NCI-H526 (cell line): ENCODE measurements around the gene TXNDC11.

Experiments
- DNase-seq, 2 experiments: peaks; one replicate each; lab custom pipeline; 2025; lab: John Stamatoyannopoulos, UW

TXNDC11 gene

GRCh38 chr16:11691235-11691634 lies 51.4 kb downstream of the TXNDC11 start:
- DNase-seq: no peak

DNA sequence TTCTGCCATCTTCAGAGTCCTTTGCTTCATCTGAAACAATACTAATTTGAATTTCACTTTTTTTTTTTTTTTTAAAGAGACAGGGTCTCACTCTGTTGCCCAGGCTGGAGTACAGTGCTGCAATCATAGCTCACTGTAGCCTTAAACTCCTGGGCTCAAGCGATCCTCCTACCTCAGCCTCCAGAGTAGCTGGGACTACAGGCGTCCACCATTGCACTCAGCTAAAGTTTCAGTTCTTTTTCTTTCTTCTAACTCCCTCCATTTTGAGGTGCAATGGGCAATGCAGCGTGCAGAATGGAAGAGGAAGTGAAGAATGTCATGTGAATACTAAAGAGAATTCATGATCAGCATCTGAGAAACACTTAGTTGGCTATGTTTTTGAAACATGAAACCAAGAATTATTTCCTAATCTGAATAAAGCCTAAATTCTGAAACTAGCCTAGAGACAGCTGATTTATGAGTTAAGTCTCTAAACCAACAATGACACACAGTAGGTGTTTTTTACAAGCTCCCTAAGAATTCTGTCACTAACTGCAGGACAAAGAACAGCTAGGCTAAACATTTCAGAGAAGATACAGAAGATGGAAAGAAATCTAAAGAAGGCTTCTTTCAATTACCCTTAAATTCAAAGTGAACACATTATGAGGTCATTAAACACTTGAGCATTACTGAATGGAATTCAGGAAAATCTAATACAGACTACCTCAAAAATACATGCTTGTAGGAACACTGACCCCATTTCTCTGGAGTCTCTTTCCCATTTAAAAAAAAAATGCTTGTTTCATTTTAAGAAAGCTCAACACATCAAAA lies 53.4 kb downstream of the TXNDC11 start:
- DNase-seq: no peak

- no peak for DNase-seq
Observed at GRCh38 chr16:11688520-11688886, 54.2 kb downstream of the TXNDC11 start.

DNA sequence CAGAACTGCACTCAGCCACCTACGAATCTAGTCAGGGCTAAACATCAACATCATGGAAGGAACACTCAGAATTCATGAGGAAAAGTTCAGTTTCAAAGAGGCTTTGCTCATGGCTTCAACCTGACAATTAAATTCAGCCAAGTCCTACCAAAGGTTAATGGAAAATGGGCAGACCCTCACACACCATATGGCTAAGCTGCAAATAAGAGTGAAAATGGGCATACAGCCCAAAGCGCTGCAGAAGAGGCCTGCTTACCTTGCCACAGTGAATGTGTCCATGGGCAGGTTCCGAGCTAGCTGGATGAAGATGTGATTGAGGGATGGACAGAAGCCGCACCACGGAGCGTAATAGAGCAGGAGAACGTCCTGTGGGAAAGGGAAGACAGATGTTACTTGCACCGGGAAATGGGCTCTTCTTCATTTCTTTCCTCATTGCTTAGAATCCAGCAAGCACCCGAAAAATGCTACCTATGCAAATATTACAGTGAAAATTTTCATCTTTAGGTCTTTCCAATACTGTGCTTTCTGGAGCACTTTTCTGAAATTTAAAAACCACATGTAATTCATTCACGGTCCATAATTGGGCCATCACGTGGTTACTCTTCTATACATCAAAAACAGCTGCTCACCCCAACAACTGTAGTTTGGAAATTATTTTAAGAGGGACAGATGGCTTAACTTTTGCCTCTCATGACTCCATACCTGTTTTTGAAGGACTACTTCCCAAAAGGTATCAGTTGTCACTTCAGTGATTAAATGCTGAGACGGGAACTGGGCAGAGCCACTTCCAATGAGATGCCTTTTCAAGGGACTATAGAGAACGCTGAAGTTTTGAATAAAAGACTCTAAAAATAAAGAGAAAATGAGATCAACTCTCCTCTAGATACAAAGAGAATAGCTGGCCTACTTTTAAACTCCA lies 54.8 kb downstream of the TXNDC11 start:
- DNase-seq: no peak

- no peak for DNase-seq
Observed at GRCh38 chr16:11686713-11687380, 55.8 kb downstream of the TXNDC11 start.

DNA sequence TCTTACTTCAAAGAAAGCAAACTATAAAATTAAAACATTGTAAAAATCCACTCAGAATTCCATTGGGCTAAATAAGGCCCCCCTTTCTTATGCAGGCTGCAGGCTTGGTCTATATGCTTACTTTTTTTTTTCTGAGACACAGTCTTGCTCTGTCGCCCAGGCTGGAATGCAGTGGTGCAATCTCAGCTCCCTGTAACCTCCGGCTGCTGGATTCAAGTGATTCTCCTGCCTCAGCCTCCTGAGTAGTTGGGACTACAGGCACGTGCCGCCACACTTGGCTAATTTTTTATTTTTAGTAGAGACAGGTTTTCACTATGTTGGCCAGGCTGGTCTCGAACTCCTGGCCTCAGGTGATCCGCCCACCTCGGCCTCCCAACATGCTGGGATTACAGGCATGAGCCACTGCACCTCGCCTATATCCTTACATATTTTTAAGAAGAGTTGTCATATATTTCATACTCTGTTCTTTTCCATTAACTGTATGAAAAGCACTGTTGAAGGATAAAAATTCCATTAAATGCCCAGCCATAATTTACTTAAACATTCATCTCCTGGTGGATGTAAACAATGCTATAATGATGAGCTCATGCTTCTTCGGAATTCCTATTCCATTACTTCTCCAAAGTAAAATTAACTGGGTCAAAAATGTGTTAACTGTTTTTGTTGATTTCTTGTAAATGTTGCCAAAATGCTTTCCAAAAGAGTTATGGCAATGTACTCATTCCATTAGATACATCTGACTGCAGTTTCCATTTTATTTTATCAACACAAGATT lies 56.6 kb downstream of the TXNDC11 start:
- no peak for DNase-seq

DNA sequence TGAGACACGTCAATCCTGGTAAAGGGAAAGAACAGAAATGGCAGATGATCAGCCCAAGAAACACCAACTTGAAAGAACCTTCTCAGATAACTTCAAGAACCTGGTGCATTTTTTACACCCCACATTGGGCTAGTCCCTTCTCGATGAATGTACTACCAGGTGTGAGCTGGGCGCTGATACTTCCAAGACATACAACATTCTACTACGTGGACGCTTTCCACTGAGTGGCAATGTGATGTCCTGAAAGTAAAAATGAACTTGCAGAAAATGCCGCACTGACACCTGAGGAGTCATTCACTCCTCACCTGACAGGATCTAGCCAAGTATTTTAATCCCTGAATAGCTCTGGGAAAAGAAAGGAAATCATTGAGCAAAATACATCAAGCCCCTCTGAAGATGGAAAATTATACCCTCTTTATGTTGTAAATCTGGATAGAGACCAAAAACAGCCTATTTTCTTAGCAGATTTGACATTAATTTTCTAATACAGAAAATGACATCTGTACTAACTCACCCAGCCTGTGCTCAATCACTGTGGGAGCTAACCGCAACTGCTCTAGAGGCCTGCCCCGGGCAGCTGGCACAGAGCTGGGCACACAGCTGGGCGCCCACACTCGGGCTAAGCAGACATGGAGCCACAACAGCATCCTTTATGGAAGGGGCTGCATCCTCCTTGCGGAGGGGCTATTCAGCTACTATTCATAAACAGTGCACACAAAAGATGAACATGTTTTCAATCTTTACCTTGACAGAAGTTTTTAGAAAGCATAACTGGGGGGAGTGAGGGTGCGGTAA lies 58.2 kb downstream of the TXNDC11 start:
- DNase-seq: no peak

GRCh38 chr16:11683145-11683544 lies 59.5 kb downstream of the TXNDC11 start:
- DNase-seq: no peak

- DNase-seq: no peak
Observed at GRCh38 chr16:11682655-11683096, 60.0 kb downstream of the TXNDC11 start.

DNA sequence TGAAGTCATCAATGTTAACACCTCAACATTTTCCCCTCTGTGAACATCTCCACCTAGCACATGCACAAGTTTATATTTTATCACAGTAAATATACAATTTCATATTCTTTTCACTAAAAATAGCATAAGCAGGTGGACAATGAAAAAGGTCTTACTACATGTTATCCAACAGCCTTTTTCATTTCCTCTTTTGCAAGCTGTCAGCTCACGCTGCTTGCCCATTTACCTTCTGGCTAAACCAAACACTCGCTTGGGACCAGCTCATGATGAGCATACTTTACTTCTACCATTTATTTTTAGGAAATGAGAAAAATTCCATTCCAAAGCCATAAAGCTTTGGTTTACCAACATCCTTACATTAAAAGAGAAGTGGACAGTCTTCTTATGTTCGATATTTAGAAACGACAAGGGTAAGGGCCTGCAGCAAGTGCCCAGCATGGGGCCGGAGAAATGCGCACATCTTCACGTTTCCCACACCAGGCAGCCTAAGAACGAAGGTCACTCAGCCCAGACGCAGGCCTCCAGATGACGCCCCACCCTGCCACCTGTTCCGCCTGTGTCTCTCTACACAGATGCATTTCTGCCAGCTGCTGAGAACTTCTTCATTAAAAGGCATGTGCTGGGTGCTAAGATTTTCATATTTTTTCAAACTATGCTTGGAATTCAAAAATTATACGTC lies 60.5 kb downstream of the TXNDC11 start:
- no peak for DNase-seq

- DNase-seq: no peak
Observed at GRCh38 chr16:11681556-11681955, 61.1 kb downstream of the TXNDC11 start.

DNA sequence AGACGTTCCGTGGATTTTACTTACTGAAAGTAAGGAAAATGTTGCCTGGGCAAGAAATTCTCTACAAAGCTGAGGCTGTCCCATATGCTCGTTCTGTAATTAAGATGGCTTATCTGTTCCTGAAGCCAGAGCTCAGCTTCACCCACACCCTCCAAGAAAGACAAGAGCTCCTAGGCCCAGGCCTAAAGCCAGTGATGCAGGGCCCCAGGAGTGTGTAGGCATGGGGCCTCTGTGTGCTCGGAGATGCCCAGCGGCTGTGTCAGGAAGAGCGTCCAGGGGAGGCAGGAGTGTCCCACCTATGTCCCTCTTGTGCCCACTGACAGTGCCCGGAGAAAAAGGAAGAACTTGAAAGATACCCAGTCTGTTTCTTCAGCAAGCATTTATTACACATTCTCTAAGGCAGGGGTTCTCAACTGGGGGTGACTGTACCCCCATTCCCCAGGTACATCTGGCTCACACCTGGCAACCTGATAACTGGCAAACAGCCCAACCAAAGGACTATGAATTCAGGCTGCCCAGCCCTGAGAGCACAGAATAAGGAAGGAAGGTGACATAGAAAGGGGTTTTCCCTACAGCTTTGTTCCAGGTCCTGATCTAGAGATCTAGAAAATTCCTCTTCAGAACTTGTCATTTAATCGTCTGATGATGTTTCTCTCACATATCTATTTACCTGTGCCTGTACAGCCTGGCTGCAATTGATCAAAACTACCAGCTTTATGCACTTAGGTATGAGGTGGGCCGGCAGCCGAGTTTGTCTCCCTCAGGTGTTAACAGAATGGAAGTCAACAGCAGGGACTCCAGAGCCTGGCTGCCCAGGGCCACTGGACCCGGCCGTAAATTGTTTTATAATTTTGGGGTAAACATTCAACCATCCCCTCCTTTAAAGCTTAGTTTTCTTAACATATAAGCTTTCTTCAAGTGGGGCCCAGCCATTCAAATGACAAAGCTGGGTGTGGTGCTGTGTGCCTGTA lies 62.4 kb downstream of the TXNDC11 start:
- DNase-seq: no peak

- no peak for DNase-seq
Observed at GRCh38 chr16:11679250-11679649, 63.4 kb downstream of the TXNDC11 start.

DNA sequence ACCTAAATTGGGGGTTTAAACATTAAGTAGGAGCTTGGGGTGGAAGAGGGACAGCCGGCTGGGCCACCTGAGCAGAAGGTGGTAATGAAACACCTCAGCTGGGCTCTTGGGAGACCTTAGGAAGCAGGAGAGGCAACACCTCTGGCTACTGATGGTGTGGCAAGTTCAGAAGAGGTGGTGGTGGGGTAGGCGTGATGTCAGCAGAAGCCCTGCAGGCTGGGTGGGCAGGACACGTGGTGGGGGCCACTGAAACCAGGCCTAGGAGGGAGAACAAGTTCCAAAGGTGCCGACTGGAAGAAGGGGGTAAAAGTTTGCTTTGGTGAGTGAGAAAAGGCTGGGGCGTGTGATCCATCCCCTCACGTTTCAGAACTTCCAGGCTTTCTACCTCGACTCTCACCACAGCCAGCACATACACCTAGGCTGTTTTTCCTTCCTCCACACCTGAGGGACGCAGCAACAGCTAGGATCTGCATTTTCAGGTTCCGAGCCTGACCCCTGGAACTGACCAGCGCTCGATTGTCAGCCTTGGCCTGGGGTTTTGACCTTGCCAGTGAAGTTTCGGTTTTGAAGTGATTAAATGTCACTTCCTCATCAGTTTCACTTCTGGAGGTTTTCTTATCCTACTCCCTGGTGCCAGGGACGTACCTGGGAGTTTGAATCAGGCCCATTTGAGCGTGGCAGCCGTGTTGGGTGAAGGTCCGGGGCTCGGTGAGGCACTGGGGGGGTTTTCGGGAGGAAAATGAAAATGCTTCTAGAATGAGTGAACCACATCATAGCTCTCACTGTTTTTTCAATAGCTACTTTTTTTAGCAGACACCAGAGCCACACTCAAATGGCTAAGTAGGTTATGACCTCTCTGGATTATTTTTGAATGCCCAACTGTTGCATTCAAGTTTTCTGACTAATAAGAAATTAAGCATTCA lies 64.4 kb downstream of the TXNDC11 start:
- DNase-seq: no peak

DNA sequence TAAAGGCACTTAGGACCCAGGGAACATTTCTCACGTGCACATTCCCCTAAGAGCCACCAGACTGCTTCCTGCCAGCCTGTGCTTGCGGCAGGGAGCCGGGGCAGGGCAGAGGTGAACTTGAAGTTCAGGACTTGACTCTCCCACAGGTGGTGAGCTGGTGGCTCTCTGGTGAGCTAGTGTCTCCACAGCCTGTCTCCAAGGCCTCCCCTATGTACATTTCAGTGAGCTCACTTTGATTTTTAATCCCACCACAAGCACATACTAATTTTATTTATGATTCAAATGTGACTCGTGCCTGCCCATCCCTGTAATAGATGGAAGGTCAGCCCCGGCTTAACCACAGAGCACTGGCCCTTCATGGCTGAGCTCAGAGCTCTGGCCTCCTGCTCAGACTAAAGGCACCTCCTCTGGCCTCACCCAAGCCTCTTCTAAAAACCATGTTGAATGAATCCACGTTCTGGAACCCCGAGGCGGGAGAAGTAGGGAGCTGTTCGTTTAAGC lies 65.2 kb downstream of the TXNDC11 start:
- no peak for DNase-seq

GRCh38 chr16:11676799-11677198 lies 65.9 kb downstream of the TXNDC11 start:
- DNase-seq: no peak

DNA sequence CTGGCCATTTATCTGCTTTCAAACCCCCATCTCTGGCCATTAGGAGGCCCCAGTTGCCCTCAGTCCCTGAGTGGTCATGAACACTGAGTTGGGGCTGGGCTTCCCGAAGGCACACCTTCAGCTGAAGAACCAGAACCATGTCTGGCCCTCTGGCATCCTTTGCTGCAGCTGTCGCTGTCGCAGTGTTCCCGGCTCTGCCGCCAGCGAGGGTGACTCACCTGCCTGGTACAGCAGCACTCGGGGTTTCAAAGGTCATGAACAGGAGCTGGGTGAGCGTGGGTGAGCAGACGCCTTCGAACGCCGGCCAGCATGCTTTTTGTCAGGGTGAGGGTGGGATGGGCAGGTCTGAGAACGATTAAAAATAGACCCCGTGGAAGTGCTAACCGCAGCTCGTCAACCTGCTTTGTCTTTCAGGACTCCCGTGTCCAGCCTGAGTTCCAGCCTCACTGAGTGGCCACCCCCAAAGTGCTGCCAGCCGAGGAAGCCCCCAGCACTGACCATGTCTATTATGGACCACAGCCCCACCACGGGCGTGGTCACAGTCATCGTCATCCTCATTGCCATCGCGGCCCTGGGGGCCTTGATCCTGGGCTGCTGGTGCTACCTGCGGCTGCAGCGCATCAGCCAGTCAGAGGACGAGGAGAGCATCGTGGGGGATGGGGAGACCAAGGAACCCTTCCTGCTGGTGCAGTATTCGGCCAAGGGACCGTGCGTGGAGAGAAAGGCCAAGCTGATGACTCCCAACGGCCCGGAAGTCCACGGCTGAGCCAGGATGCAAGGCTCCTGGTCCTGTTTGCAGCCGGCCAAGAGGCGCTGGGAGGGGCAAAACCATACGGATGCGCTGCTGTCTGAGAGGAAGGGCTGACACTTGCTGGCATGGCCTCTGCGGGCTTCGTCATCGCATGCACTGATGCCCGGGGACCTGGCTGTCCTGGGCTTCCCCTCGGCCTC lies 66.8 kb downstream of the TXNDC11 start:
- no peak for DNase-seq
